ES-I3 (cell line): ENCODE data around the gene ADGRB3.
A peak's percentile ranks its signal among the peaks of the same experiment; 100 is the strongest.

Experiments
- H3K36me3 ChIP-seq: 2 replicates; pipeline ENCODE4 v1.6.1; 2013; ENCODE audit warnings: mild to moderate bottlenecking, low read length, control low read depth, moderate library complexity; ENCODE audit not compliant: insufficient read depth
- H3K4me1 ChIP-seq: 2 replicates; pipeline ENCODE4 v1.6.1; 2013; ENCODE audit warnings: mild to moderate bottlenecking, control low read depth, low read length; ENCODE audit not compliant: insufficient read depth
- H3K9ac ChIP-seq: 2 replicates; pipeline ENCODE4 v1.6.1; 2013; ENCODE audit warnings: low read depth, mild to moderate bottlenecking, low read length, moderate library complexity
- H3K9me3 ChIP-seq: 2 replicates; pipeline ENCODE4 v1.6.1; 2013; ENCODE audit warnings: mild to moderate bottlenecking, low read length, moderate library complexity; ENCODE audit not compliant: control insufficient read depth, insufficient read depth

The ADGRB3 gene

DNA sequence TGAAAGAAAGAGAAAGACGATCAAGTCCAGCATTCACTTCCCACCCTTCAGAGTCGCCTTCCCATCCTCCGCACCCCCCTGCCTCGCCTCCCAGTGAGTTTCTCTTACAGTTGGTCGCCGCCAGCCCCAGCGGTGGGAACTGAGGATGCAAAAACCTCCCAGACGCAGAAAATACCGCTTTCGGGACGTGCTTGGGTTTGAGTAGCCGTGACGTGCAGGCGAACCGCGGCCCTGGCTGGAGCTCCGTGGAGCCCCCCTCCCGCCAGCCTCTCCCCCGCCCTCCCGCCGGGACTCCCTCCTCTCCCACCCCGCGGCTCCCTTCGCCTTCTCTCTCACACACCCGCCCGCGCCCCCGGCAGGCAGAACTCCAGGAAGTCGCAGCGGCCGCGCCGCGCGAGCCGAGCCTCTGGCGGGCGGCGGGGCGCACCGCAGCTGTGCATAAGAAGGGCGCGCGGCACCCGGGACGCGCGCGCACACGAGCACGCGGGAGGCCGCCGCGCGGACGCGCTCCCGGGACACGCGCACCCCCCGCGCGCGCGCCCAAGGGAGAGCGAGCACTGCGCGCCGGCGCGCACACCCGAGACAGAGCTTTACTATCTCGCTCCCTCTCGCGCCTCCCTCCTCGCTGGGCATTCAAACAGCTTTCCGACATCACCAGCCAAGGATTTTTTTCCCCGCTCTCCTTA, at the start of gene ADGRB3:
TSS of gene ADGRB3 (plus strand) at position 557 of the 686 bp plus-strand sequence. CDS start 3,394 bp downstream, outside the sequence.
- Histone ChIP-seq H3K36me3 (no peaks in the 10 kb centered on the region), H3K9ac (peak within 1 kb of the TSS; percentile 67), H3K9me3 (no peaks in the 10 kb centered on the region), H3K4me1 (no peaks in the 10 kb centered on the region)

DNA sequence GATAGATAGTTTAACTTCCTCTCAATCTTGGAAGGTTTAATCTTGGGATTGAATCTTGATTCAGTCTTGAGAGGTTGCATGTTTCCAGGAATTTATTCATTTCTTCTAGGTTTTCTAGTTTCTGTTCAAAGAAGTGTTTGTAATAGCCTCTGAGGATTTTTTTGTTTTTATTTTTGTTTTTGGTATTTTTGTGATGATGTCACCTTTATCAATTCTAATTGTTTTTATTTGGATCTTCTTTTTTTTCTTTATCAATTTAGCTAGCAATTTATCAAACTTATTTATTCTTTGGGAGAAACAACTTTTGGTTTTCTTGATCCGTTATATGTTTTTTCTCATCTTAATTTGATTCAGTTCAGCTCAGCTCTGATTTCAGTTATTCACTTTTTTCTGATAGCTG, 41.5 kb upstream of the ADGRB3 start:
- Histone ChIP-seq H3K9ac (no peak overlapping the region), H3K9me3 (no peaks in the 10 kb centered on the region), H3K4me1 (no peaks in the 10 kb centered on the region), H3K36me3 (no peaks in the 10 kb centered on the region)

DNA sequence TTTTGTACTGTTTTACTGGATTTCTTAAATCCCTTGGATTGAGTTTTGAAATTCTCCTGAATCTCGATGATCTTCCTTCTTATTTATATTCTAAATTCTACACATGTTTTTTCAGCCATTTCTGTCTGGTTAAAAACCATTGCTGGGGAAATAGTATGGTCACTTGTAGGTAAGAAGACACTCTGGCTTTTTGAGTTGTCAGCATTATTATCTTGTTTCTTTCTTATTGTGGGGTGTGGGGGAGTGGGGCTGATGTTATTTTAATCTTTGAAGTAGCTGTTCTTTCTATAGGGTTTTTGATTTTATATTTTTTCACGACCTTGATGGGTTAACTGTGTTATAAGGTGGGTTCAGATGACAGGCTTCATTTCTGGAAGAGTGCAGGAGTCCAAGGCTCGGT, 37.4 kb upstream of the ADGRB3 start:
- H3K9ac ChIP-seq, result no peak overlapping the region
- H3K36me3 ChIP-seq, result no peaks in the 10 kb centered on the region
- no peaks in the 10 kb centered on the region for H3K9me3 ChIP-seq
- no peaks in the 10 kb centered on the region for H3K4me1 ChIP-seq

DNA sequence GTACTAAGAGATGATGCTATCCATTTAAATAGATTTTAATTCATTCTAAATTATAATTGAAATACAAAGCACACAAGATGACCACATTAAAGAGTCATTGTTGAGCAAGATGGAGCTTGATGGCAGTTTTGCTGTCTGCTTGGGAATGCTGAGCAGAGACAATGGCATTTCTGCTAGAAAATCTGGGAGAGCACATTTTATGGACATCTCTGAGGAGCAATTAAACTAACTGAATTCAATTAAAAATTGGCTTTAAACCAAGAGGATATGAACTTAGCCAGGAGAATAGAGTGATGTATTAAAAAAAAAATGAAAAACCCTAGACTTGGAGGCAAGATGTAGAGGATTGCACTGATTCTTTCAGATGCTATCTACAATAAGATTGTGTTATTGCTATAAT, 19.1 kb upstream of the ADGRB3 start:
- no peaks in the 10 kb centered on the region for H3K36me3 ChIP-seq
- H3K4me1 ChIP-seq, result no peaks in the 10 kb centered on the region
- H3K9ac ChIP-seq, result no peak overlapping the region
- no peaks in the 10 kb centered on the region for H3K9me3 ChIP-seq

DNA sequence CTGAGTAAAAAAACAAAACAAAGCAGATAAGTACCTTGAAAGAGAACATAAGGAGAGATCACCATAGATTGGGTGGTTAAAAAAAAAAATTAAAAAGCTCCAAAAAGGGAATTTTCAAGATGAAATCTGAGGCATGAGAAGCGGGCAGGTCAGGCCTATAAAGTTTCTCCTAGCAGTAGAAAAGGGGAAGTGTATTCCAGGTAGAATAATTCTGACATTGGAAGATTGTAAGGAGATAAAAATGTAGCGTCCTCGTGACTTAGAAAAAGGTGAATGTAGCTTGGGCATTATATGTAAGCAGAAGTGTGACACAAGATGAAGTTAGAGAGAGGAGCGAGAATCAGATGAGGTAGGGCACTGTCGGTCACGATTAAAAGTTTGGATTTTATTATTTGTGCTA, 9.1 kb upstream of the ADGRB3 start:
- Histone ChIP-seq H3K36me3 (no peaks in the 10 kb centered on the region), H3K9ac (no peak overlapping the region)

DNA sequence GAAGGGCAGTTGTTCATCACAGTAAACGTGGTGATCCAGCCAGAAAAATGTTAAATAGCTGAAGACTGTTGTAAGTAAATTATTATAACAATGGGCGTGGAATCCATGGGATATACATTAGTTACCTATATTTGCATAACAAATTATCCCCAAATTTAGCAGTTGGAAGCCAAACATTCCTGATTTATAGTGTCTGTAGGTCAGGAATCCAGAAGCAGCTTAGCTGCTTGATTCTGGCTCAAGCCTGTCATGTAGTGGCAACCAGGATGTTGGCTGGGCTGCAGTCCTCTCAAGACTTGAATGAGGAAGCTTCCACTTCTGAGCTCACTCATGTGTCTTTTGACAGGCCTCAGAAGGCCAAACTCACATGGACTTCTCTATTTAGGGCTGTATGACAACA, 6.9 kb upstream of the ADGRB3 start:
- H3K36me3 ChIP-seq, result no peaks in the 10 kb centered on the region
- no peaks in the 10 kb centered on the region for H3K9me3 ChIP-seq
- no peak overlapping the region; the same call in 1 of the 2 replicates for H3K9ac ChIP-seq
- peaks cover 11% of the 10 kb centered on the region; the same call in 1 of the 2 replicates for H3K4me1 ChIP-seq

More for the DNA sequence above, 9.1 kb upstream of the ADGRB3 start:
- Histone ChIP-seq H3K4me1 (peaks cover 11% of the 10 kb centered on the region; the same call in 1 of the 2 replicates), H3K9me3 (no peaks in the 10 kb centered on the region)

DNA sequence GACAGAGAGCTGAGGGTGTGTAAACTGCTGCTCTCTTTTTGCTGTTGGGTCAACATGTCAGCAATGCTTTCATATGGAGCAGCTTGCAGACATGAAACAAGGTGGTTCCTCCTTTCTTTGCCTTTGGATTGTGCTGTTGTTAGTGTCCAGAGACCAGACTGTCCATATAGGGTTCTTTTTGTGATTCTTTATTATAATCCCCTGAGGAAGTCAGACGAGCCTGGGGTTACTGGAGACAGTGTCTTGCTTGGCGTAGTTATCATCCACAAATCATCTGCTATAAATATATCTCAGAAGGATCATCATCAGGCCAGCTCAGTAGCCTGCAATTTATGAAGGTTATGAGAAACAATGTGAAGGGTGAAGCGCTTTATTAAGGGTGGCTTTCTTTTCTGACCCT, 2.3 kb upstream of the ADGRB3 start:
- H3K36me3 ChIP-seq, result no peaks in the 10 kb centered on the region
- no peak overlapping the region for H3K9ac ChIP-seq
- H3K4me1 ChIP-seq, result peaks cover 8% of the 10 kb centered on the region; the same call in 1 of the 2 replicates
- no peaks in the 10 kb centered on the region for H3K9me3 ChIP-seq

DNA sequence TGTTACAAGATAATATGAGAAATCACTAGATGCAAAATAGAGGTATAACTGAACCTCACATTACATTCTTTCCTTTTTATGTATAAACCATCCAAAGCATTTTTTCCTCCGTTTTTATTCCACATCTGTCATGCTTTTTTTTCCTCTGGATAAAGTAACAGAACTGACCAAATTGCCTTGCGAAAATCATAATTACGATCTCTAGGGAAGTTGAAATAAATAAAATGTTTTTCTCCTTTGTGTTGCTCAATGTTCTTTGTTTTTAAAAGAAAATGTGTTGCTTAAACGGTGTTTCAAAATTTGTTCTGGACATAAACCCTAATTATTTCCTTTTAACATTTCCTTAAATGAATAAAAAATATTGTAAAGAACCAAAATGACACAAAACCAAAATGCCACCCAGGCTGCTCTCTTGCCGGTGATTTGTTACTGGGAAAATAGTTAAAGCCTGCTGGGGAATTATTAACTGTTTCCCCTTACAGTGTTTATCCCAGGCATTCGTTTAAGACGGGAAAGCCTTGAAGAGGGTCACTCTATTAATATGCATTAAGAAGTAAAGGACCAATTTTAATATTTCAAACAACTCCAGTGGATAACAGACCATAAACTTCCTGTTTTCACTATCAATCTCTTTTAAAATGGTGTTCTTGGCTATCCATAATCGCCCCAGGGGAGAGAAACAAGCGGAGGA, 1.7 kb upstream of the ADGRB3 start:
- H3K9ac ChIP-seq, result peak overlapping the region; percentile 56; the same call in 1 of the 2 replicates
- H3K9me3 ChIP-seq, result no peaks in the 10 kb centered on the region
- H3K4me1 ChIP-seq, result peaks cover 2% of the 10 kb centered on the region; the same call in 1 of the 2 replicates
- no peaks in the 10 kb centered on the region for H3K36me3 ChIP-seq

DNA sequence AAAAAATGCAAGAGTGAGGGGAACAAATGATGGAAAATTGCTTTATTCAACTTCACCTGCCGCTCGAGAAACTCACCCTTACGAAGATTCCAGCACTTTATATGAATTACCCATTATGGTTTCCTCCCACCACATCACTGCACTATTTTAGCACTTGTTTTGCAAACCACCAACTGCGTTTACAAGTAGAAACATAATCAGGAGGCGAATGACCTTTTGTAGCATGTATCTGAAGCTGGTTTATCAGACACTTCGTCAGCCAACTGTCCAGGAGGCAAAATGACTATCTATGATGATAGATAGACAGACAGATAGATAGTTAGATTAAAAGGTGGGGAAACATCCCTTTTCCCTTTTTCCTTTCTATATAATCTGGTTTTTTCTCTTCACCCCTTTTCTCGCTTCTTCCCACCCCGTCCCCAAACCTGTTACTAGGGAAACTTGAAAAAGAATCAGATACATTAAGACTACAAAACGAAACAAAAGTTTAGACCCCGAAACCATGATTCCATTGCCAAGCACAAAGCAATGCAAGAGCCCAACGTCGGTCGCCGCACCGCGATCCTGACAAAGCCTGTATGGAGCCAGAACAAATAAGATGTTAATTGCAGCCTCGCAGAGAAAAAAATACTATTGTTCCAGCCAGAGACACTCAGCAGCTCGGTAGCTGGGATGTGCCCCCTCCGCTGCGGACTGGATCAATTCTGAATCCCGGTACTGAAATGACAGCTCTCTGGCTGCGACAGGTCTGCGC, 933 bp upstream of the ADGRB3 start:
- H3K9me3 ChIP-seq, result no peaks in the 10 kb centered on the region
- no peaks in the 10 kb centered on the region for H3K36me3 ChIP-seq
- no peaks in the 10 kb centered on the region for H3K4me1 ChIP-seq
- peak overlapping the region; percentile 56; the same call in 1 of the 2 replicates for H3K9ac ChIP-seq

DNA sequence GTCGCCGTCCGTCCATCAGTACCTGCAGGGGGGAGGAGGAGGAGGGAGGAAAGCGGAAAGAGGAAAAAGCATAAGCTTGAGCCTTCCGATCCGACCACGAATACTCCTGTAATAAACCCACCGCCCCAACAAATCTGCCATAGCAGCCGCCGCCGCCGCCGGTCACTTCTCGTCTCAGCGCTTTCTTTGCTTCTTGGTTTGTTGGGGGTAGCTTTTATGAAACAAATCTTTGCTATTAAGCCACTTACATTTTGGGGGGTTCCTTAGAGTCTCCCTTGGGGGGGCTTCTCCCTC, 277 bp downstream of the ADGRB3 start:
- Histone ChIP-seq H3K9me3 (no peaks in the 10 kb centered on the region), H3K9ac (peak overlapping the region; percentile 67), H3K4me1 (no peaks in the 10 kb centered on the region), H3K36me3 (no peaks in the 10 kb centered on the region)

DNA sequence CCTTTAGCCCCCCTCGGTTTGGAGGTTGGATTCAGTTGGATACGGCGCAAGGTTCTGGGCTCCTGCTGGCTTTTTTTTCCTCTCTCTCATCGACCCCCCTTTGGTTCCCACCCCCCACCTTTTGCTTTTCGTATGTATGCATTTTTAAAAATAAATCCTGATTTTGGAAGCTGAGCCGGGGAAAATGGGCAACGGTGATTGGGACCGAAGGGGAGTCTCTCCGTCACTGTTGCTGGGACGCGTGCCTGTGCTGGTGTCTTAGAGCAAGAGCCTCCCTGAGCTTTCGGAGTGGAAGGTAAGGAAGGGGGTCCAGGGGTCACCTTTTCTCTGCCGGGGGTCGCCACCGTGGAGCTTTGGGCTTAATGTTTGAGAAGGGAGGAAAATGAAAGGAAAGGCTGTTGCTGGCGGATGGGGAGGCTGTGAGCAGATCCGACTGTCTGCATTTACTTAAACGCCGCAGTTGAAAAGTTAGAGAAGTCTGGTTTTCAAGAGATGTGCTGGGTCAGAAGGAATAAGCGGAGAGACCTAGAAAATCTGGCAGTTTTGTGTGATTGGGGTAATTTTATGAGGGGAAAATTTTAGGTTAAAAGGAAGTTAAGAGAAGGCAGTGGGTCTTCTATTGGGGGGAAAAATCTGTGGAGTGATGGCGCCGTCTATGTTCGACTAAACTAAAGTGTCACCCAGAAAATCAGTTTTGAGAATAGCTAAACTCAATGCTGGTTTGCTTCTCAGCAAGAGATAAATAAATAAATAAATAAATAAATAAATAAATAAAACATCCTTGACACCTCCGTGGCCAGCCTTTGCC, 828 bp downstream of the ADGRB3 start:
- peak overlapping the region; percentile 67 for H3K9ac ChIP-seq
- H3K36me3 ChIP-seq, result no peaks in the 10 kb centered on the region
- H3K4me1 ChIP-seq, result 0 out of 2 replicates have a peak, but pooled peaks cover 5% of the 10 kb centered on the region
- H3K9me3 ChIP-seq, result no peaks in the 10 kb centered on the region

DNA sequence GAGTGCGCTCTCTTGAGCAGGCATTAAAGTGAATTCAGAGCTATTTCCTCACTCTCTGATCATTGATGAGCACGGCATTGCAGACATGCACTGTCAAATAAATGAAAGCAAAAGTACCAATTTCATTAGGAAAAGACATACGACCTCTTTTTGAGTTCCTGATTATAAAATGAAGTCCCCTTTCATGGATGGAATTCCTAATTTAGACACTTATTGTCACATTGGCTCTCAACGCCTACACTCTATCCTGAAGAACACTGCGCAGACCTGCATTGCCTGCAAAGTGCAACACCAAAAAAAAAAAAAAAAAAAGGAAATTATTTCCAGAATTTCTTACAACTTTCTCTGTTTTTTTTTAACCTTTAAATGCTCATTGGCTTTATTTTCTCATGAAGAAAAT, 1.6 kb downstream of the ADGRB3 start:
- no peaks in the 10 kb centered on the region for H3K36me3 ChIP-seq
- no peak overlapping the region for H3K9ac ChIP-seq
- H3K9me3 ChIP-seq, result no peaks in the 10 kb centered on the region
- 0 out of 2 replicates have a peak, but pooled peaks cover 6% of the 10 kb centered on the region for H3K4me1 ChIP-seq

DNA sequence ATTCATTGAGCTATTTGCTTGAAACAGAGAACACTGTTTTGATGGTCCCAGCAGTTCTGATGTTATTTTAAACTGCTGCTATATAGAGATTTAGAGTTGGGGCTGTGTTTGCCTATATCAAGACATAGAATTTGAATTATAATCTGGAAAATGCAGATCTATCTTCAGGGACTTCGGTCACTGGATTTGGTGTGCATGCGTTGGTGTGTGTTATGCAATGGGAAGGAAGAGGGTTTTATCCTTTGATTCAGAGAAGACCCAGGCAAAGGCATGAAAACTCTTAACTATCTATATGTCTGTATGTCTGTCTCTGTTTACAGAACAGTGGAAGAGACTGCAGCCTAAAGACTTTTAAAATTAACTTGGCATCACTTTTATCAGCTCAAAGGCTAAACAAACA, 2.0 kb downstream of the ADGRB3 start:
- H3K9me3 ChIP-seq, result no peaks in the 10 kb centered on the region
- no peak overlapping the region for H3K9ac ChIP-seq
- H3K36me3 ChIP-seq, result no peaks in the 10 kb centered on the region
- H3K4me1 ChIP-seq, result 0 out of 2 replicates have a peak, but pooled peaks cover 6% of the 10 kb centered on the region

DNA sequence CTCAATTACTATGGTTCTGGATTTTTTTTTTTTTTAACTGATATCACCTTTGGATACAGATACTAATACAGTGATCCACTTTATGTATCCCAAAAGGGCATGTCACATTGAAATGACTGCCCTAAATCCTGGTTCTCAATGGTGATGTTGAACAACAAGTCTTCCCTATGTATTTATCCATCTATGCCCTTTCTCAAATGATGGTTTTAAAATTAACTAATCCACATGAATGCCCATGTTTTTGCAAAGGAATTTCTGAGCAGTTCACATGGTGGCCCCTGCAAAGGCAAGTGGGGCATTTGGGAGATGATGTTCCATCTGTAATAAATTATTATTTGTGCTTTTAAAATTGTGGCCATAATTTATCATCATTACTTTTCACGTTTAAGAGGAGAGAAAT, 2.7 kb downstream of the ADGRB3 start:
- H3K36me3 ChIP-seq, result no peaks in the 10 kb centered on the region
- no peak overlapping the region for H3K9ac ChIP-seq
- no peaks in the 10 kb centered on the region for H3K9me3 ChIP-seq
- 0 out of 2 replicates have a peak, but pooled peaks cover 6% of the 10 kb centered on the region for H3K4me1 ChIP-seq
